A549 treated with CORT108297 at 1 μM for 4 hours (cell line): ENCODE results near the gene LRRC8E. TPM values are rescaled to one million over a fixed set of nuclear protein-coding genes. Genes with fewer than 3 reads are reported as not detected.

ENCODE experiments used
- total RNA-seq: library from RNA; stranded (reverse); fragments of 200-300 nt; extraction: Qiagen RNA extraction; gene quantifications from 5 replicates; pipeline ENCODE4 v1.2.3, GENCODE V29; 2022

Gene LRRC8E
- total RNA-seq: 4.9 to 7.9 TPM (median 6.4 TPM) in 5 replicates

DNA sequence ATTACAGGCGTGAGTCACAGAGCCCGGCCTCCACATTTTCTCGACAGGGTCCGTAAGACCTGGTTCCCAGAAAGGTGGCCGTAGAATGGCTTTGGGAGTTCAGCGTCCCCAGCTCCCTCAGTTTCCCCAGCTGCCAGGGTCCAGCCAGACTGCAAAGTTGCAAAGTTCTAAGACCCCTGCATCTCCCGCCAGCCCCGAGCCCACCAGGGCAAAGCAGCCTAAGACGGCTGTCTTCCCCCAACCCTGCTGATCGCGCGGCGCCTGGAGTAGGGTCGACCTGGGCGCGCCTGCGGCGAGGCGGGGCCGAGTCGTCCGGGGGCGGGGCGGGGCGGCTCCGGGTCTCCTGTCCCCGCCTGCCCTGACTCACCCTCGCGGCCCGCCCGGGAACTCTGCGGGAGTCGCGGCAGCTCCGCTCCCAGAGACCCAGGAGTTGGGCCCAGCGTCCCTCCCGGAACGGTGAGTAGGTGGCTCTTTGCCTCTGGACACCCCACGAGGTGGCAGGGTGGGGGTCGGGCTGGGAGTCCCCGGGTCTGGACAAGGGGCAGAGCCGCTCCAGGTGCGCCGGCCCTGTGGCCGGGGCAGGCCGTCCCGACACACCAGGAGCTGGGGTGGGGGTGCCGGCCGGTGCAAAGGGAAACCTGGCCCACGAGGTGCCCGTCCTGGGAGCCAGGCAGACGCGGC, at the start of gene LRRC8E:
Gene LRRC8E (plus strand): TSS at position 366 of the 681 bp plus-strand sequence. CDS start 7,094 bp downstream, outside the sequence.

DNA sequence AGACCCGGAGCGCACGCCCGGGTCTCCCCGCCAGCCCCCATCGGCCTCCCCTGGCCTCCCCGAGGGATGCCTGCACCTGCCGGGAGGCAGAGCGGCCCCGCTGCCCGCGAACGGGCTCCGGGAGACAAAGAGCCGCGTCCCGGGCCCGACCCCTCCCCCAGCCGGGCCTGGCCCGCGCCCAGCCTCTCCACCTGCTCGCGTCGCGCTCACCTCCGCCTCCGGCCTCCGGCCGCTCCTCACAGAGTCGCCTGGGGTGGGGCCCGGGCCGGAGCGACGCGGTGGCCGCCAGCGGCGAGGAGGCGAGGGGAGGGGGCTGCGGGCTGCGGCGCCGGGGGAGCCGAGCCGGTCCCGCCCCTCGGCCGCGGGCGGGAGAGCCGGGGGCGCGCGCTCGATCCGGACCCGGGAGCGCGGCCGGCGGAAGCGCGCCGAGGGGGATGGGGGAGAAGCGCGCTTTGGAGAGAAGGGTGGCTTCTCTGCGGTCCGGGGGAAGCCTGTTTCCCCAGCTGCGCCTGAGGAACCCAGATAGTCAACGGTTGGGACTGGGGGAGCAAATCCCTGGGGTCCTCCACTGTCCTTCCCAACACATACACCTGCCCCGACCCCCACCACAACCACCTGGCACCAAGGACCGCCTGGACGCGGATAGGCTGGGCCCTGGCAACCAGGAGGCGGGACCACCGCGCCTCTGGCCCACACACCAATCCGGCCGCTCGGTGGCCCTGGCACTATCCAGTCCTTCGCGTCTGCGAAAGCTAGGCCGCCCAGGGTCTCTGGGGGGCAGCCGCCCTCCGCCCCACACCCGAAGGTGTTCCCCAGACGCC, 14.0 kb upstream of the LRRC8E start, which contains the start of gene PRR36:
Gene PRR36 (minus strand): TSS at position 315 of the 821 bp plus-strand sequence. CDS start 701 bp downstream, outside the sequence.

DNA sequence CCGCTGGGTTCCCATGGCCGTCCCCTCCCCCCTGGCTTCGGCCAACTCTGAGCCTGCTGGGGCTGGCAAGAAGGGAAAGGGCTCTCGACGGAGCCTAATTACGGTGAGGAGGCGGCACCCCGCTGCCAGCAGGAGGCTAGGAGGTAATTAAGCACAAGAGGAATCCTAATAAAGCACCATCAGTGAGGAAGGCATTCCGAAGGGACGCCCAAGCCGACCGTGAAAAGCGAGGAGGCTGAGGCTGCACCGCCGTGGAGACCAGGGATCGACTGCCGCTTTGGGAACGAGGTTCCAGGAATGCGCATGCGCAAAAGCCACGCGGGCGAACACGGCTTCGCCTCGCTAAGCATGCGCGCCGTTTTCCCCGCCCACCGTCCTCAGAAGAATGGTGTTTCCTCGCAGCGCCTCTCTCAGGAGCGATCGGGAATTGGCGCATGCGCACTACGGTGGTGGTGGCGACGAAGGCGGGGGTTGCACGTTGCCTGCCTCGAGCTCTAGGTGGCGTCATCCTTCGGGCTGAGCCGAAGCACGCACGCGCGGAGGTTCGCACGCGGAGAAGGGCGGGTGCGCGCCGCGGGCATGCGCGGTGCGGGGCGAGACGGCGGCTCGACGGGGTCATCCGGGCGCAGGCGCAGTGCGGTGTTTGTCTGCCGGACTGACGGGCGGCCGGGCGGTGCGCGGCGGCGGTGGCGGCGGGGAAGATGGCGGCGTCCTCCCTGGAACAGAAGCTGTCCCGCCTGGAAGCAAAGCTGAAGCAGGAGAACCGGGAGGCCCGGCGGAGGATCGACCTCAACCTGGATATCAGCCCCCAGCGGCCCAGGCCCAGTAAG, 15.1 kb downstream of the LRRC8E start, which contains the start of gene MAP2K7:
Gene MAP2K7 (plus strand): TSS at position 634 of the 830 bp plus-strand sequence. CDS start 68 bp downstream, at position 702.

DNA sequence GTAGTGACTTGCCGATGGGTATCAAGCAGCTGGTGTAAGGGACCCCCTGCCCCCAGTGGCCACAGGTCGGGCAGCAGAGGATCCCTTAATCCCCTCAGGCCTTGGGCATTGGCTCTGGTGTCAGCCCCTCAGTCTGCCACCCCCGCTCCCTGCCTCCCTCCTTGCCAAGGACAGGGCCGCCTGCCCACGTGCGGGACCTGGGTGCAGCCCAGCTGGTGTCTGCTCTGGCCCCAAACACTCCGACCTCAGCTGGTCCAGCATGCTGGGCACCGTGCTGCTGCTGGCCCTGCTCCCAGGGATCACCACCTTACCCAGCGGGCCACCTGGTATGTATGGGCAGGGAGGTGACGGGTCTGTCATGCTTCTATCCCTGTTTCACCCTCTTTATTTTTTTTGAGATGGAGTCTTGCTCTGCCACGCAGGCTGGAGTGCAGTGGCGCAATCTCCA, 26.3 kb downstream of the LRRC8E start, which contains the start of gene TGFBR3L:
Gene TGFBR3L (plus strand): TSS at position 233 of the 448 bp plus-strand sequence.

GRCh38 chr19:7919610-7920518, 31.6 kb downstream of the LRRC8E start, which contains the start of gene SNAPC2:
SNAPC2 (plus strand) TSS chr19:7920338; CDS start chr19:7920367, 29 bp downstream.

DNA sequence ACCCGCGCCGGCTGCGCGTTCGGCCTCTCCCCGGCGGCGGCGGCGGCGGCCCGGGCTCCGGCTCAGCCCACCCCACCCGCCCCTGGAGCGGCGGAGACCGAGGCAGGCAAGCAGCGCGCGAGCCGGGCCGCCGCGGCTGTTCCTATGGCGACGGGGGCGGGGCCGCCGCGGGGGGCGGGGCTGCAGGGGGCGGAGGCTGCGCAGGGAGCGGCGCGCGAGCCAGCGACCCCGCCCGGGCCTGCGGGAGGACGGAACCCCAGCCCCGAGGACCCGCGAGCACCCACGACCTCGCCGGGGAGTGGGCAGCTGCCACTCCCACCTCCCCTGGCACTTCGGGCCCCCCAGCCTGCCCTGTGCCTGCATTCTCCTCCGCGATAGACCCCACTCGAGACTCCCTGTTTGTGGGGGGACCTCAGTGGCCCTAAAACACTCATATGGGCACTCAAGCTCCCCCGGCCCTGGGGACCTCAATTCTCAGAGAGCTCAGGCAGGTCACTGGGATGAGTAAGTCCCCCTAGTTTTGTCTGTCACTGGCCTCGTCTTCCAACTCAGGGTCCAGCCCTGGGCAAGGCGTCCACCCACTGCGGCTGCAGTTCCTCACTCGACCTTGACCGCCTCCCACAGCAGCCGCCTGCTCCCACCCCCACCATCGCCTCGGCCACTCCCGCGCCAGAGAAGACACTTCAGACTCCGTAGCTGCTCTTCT, 37.9 kb downstream of the LRRC8E start, which contains the start of gene CTXN1:
Gene CTXN1 (minus strand): TSS at position 115 of the 706 bp plus-strand sequence. CDS start 597 bp downstream, outside the sequence.

GRCh38 chr19:7943444-7944176, 55.3 kb downstream of the LRRC8E start, which contains the start of gene TIMM44:
TIMM44 (minus strand) TSS chr19:7943666; CDS start chr19:7943651, 15 bp downstream.

Other genes starting within 250 kb of the LRRC8E start
- gene RETN, start 219.5 kb upstream of the LRRC8E start, total RNA-seq: not detected in 5 replicates
- gene MCEMP1, start 211.4 kb upstream of the LRRC8E start, total RNA-seq: not detected in 5 replicates
- gene TRAPPC5, start 207.7 kb upstream of the LRRC8E start, total RNA-seq: 43.7 to 109 TPM (median 104 TPM) in 5 replicates
- not detected in 5 replicates for gene FCER2, start 186.4 kb upstream of the LRRC8E start, total RNA-seq
- not detected in 5 replicates for gene CLEC4G, start 156.4 kb upstream of the LRRC8E start, total RNA-seq
- gene CD209, start 141.0 kb upstream of the LRRC8E start, total RNA-seq: not detected in 5 replicates
- not detected in 5 replicates for gene CLEC4M, start 125.3 kb upstream of the LRRC8E start, total RNA-seq
- 1.2 to 2.1 TPM (median 1.6 TPM) in 5 replicates for gene EVI5L, start 58.3 kb upstream of the LRRC8E start, total RNA-seq
- 0.22 to 0.48 TPM (median 0.37 TPM) in 5 replicates for gene PRR36, start 14.1 kb upstream of the LRRC8E start, total RNA-seq
- gene MAP2K7, start 15.4 kb downstream of the LRRC8E start, total RNA-seq: 12.3 to 18.3 TPM (median 17.0 TPM) in 5 replicates
- 0.73 to 2.3 TPM (median 2.1 TPM) in 5 replicates for gene TGFBR3L, start 26.3 kb downstream of the LRRC8E start, total RNA-seq
- gene SNAPC2, start 31.8 kb downstream of the LRRC8E start, total RNA-seq: 20.5 to 32.0 TPM (median 30.8 TPM) in 5 replicates
- 8.5 to 24.3 TPM (median 22.2 TPM) in 5 replicates for gene CTXN1, start 37.6 kb downstream of the LRRC8E start, total RNA-seq
- gene TIMM44, start 55.2 kb downstream of the LRRC8E start, total RNA-seq: 26.8 to 32.5 TPM (median 29.3 TPM) in 5 replicates
- gene ELAVL1, start 117.1 kb downstream of the LRRC8E start, total RNA-seq: 61.7 to 69.8 TPM (median 66.7 TPM) in 5 replicates
- not detected in 5 replicates for gene CCL25, start 164.2 kb downstream of the LRRC8E start, total RNA-seq